Thoracic aorta endothelial cell (primary cell): Measurements from ENCODE around the gene NPM1. TPM values are rescaled to one million over a fixed set of nuclear protein-coding genes. Genes with fewer than 3 reads are reported as not detected.

Experiments used
- small RNA-seq: library from RNA; depleted of rRNA; stranded (forward); fragments of <200 nt; gene quantifications from one replicate; pipeline ENCODE3, GENCODE V24; 2012
- total RNA-seq: library from RNA; depleted of rRNA; stranded (reverse); fragments of >200 nt; gene quantifications from 2 replicates; pipeline ENCODE4 v1.2.3, GENCODE V29; 2012

NPM1 gene
- total RNA-seq = 2,311 and 2,350 TPM in 2 replicates

DNA sequence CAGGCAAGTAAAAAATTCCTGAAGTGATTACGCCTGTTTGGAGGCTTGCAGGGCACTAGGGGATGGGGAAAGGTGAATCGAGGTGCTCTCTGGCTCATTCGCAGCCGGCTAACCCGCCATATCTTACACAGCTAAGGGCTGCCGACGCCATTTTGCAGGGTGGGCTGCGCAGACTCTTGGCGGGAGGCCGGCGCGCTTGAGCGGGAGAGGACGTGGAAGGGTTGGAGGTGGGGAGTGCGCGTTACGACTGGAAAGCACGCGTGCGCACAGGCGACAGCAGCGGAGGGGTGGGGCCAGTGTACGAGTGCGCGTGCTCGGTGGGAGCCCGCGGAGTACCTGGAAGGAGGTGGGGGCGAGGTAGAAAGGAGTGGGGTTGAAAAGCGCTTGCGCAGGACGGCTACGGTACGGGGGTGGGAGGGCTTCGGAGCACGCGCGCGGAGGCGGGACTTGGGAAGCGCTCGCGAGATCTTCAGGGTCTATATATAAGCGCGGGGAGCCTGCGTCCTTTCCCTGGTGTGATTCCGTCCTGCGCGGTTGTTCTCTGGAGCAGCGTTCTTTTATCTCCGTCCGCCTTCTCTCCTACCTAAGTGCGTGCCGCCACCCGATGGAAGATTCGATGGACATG lies at the start of gene NPM1:
NPM1 (plus strand) TSS at position 505 of the 625 bp plus-strand sequence; CDS start at position 605, 100 bp downstream.

GRCh38 chr5:171418982-171419687 lies 31.5 kb downstream of the NPM1 start, which contains the start of gene FGF18:
TSS of gene FGF18 (plus strand) at chr5:171419647. CDS start at chr5:171420200, 553 bp downstream.

Small RNA genes lying within 50 kb of the gene (small RNA-seq; reads per million reads assigned to genes)
- gene AC091980.1 = not detected
- not detected for gene MIR3912
- gene RN7SL339P = not detected
- gene SNORA70J = not detected

Other genes starting within 250 kb of the NPM1 start
- gene TLX3, start 78.6 kb upstream of the NPM1 start, total RNA-seq = not detected in 2 replicates
- 0.07 TPM in 1 of 2 replicates, not detected in the other for gene FGF18, start 31.8 kb downstream of the NPM1 start, total RNA-seq